Duodenal mucosa (tissue), 2 donors: ENCODE results near the gene TERT.

Source experiments
- H3K27ac ChIP-seq: one replicate; pipeline ENCODE4 v1.7.0; 2013; ENCODE audit warnings: low read depth, low read length
- H3K27me3 ChIP-seq, 2 donors: one replicate each; pipeline ENCODE4 v1.7.0; 2013; ENCODE audit warnings: low read length in 2 of 2, control low read depth in 1 of 2; ENCODE audit not compliant: insufficient read depth in 2 of 2, control insufficient read depth in 1 of 2
- H3K36me3 ChIP-seq, 2 donors: one replicate each; pipeline ENCODE4 v1.7.0; 2013; ENCODE audit warnings: low read length in 2 of 2, control low read depth in 1 of 2; ENCODE audit not compliant: insufficient read depth in 2 of 2, control insufficient read depth in 1 of 2
- H3K4me1 ChIP-seq, 2 donors: one replicate each; pipeline ENCODE4 v1.7.0; 2013; ENCODE audit warnings: low read length in 2 of 2, control low read depth in 1 of 2; ENCODE audit not compliant: insufficient read depth in 2 of 2, control insufficient read depth in 1 of 2
- H3K4me3 ChIP-seq, 2 donors: one replicate each; pipeline ENCODE4 v1.7.0; 2013; ENCODE audit warnings: low read length in 2 of 2, low read depth in 1 of 2
- H3K9ac ChIP-seq, 2 donors: one replicate each; pipeline ENCODE4 v1.7.0; 2013; ENCODE audit warnings: low read length in 2 of 2, low read depth in 1 of 2
- H3K9me3 ChIP-seq, 2 donors: one replicate each; pipeline ENCODE4 v1.7.0; 2013; ENCODE audit warnings: low read length in 2 of 2, control low read depth in 1 of 2; ENCODE audit not compliant: control insufficient read depth in 1 of 2

Gene TERT

DNA sequence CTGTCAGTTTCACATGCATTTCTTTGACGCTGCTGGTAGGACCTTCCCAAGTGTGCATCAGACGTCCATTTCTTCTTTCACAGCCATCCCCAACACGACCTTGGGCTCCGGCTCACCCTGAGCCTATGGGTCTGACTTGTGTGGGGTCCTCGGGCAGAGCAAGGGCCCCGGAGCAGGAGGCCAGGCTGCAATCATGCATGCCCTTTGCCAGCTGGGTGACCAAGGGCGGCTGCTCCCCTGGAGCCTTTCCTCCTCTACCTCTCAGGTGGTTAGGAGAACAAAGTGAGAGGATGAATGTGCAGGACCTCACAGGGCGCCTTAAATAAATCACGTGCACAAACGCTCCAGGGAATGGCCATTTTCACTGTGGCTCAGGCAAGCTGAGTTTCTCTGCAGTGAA is 33.2 kb downstream of the TERT start:
- Histone ChIP-seq H3K36me3 (no peaks in the 10 kb centered on the region), H3K27me3 (no peaks in the 10 kb centered on the region), H3K4me1 (no peaks in the 10 kb centered on the region), H3K4me3 (no peak overlapping the region), H3K27ac (no peak overlapping the region), H3K9me3 (no peaks in the 10 kb centered on the region), H3K9ac (no peak overlapping the region)

DNA sequence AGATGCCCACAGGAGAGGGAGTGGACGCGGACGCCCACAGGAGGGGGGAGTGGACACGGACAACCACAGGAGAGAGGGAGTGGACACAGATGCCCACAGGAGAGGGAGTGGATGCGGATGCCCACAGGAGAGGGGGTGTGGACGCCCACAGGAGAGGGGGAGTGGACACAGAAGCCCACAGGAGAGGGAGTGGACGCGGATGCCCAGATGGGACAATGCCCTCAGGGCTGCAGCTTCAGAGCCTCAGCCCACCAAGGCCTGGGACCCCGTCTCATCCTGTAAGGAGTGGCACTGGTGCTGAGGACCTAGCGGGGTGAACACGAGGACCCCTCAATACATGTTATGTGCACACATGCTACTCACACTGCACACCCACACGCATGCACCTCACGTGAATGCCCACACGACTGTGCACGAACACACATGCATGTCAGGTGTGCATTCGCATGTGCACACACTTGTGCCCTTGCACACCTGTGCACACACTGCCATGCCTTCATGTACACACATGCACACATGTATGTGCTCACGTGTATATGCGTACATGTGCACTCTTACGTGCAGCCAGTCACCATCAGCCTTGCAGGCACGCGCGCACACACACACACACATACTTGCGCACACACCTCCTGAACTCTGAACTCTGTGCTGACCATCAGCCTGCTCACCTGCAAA is 34.9 kb downstream of the TERT start:
- Histone ChIP-seq H3K36me3 (no peaks in the 10 kb centered on the region), H3K9me3 (no peaks in the 10 kb centered on the region), H3K4me1 (no peaks in the 10 kb centered on the region), H3K4me3 (no peak overlapping the region), H3K9ac (no peak overlapping the region), H3K27me3 (no peaks in the 10 kb centered on the region), H3K27ac (no peak overlapping the region)

DNA sequence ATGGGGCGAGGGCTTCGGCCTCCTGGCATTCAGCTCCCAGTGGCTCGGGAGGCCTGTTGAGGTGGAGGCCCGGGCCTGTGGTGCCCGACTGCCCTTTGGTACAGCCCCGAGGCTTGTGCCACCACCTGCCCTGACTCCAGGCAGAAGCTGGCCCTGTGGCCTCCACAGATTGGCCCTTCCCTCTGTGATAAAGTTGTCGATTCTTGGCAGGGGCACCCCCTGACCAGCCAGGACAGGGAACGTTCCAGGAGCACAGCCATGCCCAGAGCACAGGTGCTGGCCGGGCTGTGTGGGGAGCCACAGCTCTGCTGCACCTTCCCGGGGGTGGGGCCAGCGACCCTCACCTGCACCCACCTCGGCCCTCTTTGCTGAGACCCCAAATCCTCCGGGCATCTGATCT is 37.0 kb downstream of the TERT start:
- Histone ChIP-seq H3K9me3 (no peaks in the 10 kb centered on the region), H3K36me3 (no peaks in the 10 kb centered on the region), H3K27ac (no peak overlapping the region), H3K4me1 (no peaks in the 10 kb centered on the region), H3K4me3 (no peak overlapping the region), H3K27me3 (no peaks in the 10 kb centered on the region), H3K9ac (no peak overlapping the region)

DNA sequence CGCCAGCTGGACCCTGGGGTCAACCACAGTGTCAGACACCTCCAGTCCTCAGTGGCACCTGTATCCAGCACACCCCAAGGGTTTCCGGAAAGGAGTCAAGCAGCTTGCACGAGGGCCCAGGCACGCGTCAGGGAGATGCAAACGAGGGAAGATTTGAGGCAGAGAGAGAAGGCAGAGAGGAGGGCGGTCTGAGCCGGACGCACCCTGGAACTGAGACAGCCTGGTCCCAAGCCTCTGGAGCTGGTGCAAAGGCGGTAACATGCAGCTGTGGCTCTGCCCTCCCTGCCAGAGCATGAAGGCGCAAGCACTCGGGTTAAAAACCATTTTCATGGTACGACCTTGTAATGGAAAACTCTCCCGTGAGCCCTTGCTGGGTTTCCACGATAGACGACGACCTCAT is 37.5 kb downstream of the TERT start:
- Histone ChIP-seq H3K9ac (no peak overlapping the region), H3K27me3 (no peaks in the 10 kb centered on the region), H3K27ac (no peak overlapping the region), H3K4me3 (no peak overlapping the region), H3K4me1 (no peaks in the 10 kb centered on the region), H3K9me3 (no peaks in the 10 kb centered on the region), H3K36me3 (no peaks in the 10 kb centered on the region)

DNA sequence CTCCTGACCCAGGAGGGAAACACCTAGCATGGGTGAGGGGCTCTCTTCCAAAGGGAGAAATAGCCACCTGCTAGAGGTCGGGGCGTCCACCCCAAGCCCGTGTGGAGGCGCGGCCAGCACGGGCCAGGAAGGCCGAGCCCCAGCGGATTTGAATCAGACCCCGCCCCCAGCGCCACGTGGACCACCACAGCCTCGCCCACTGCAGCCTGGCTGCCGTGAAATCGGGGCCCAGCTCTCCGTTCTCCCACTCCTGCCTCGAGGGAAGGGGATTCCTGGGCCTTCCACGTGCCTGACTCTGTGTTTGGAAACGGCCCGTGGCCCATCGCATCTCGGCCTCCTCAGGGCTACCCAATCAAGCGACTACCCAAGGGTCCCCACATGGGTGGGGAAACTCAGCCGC is 38.1 kb downstream of the TERT start:
- Histone ChIP-seq H3K9me3 (no peaks in the 10 kb centered on the region), H3K9ac (no peak overlapping the region), H3K4me1 (peaks cover 0 to 3% of the 10 kb centered on the region in 2 donors), H3K27me3 (no peaks in the 10 kb centered on the region), H3K4me3 (no peak overlapping the region), H3K36me3 (no peaks in the 10 kb centered on the region), H3K27ac (no peak overlapping the region)

DNA sequence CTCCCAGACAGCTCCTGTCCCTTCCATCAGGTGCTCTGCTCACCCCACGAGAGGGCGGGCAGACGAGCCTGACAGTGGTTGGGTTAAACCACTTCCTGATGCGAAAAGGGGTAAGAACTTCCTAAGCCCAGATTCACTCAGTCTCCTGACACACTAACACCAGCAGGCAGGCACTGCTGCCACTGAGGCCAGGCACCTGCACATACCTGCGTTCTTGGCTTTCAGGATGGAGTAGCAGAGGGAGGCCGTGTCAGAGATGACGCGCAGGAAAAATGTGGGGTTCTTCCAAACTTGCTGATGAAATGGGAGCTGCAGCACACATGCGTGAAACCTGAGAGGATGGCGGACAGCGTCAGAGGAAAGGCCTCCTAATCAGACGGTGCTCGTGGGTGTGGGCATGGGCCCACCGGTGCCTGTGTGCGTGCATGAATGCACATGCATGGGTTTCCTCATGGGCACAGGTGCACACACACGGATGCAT is 39.7 kb downstream of the TERT start:
- Histone ChIP-seq H3K9ac (no peak overlapping the region), H3K27me3 (no peaks in the 10 kb centered on the region), H3K36me3 (no peaks in the 10 kb centered on the region), H3K9me3 (no peaks in the 10 kb centered on the region), H3K4me1 (peaks cover 7 to 17% of the 10 kb centered on the region in 2 donors), H3K4me3 (no peak overlapping the region), H3K27ac (no peak overlapping the region)

DNA sequence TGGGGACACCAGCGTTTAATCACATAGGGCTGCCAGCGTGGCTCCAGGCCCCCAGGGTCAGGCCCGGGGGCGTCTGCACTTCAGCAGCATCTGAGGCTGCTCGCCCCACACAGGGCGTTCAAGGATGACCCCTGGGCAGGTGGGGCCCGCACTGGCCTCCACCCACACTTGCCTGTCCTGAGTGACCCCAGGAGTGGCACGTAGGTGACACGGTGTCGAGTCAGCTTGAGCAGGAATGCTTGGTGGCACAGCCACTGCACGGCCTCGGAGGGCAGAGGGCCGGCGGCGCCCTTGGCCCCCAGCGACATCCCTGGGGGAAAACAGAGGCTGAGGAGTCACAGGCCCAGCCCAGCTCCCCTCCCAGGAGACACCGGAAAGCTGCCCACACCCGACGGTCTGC is 40.7 kb downstream of the TERT start:
- H3K27me3 ChIP-seq: no peaks in the 10 kb centered on the region
- H3K4me3 ChIP-seq: no peak overlapping the region
- no peaks in the 10 kb centered on the region for H3K36me3 ChIP-seq
- no peak overlapping the region for H3K9ac ChIP-seq
- H3K9me3 ChIP-seq: no peaks in the 10 kb centered on the region
- no peak overlapping the region for H3K27ac ChIP-seq
- peaks cover 7 to 18% of the 10 kb centered on the region in 2 donors for H3K4me1 ChIP-seq

DNA sequence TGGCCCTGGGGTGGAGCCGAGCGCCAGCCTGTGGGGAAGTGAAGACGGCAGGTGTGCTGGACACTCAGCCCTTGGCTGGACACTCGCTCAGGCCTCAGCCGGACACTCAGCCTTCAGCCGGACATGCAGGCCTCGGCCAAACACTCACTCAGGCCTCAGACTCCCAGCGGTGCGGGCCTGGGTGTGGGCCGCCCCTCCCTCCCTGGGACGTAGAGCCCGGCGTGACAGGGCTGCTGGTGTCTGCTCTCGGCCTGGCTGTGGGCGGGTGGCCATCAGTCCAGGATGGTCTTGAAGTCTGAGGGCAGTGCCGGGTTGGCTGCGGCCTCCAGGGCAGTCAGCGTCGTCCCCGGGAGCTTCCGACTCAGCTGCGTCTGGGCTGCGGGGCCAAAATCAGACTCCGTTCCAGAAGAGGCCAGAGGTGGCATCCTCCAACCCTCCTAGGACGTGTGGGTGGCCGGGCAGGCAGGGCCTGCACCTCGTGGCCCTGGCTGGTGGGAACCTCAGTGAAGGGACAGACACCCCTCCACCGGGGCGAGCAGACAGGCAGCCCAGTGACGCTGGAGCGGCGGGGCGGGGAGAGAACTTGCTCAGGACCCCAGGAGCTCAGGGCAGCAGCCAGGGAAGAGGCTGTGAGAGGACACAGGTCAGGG is 41.3 kb downstream of the TERT start:
- Histone ChIP-seq H3K4me3 (no peak overlapping the region), H3K4me1 (peaks cover 7 to 18% of the 10 kb centered on the region in 2 donors), H3K36me3 (no peaks in the 10 kb centered on the region), H3K27me3 (no peaks in the 10 kb centered on the region), H3K9ac (no peak overlapping the region), H3K9me3 (no peaks in the 10 kb centered on the region), H3K27ac (no peak overlapping the region)

DNA sequence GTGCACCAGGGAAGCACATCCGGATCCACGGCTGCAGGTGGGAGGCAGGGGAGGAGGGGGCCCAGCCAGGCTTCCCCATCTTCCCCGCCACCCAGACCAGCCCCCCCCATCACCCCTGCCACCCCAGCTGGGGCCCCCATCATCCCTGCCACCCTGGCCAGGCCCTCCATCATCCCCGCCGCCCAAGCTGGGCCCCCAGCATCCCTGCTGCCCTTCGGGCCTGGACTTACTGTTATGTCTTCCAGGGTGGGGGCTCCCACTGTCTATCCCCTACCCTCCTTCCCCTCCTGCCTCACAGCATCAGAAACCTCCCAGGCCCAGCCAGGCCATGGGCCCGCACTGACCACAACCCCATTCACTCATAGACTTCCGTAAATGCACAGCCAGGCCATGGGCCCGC is 42.2 kb downstream of the TERT start:
- no peaks in the 10 kb centered on the region for H3K9me3 ChIP-seq
- no peak overlapping the region for H3K27ac ChIP-seq
- H3K36me3 ChIP-seq: no peaks in the 10 kb centered on the region
- no peak overlapping the region for H3K9ac ChIP-seq
- H3K4me1 ChIP-seq: peaks cover 7 to 18% of the 10 kb centered on the region in 2 donors
- no peak overlapping the region for H3K4me3 ChIP-seq
- H3K27me3 ChIP-seq: no peaks in the 10 kb centered on the region

DNA sequence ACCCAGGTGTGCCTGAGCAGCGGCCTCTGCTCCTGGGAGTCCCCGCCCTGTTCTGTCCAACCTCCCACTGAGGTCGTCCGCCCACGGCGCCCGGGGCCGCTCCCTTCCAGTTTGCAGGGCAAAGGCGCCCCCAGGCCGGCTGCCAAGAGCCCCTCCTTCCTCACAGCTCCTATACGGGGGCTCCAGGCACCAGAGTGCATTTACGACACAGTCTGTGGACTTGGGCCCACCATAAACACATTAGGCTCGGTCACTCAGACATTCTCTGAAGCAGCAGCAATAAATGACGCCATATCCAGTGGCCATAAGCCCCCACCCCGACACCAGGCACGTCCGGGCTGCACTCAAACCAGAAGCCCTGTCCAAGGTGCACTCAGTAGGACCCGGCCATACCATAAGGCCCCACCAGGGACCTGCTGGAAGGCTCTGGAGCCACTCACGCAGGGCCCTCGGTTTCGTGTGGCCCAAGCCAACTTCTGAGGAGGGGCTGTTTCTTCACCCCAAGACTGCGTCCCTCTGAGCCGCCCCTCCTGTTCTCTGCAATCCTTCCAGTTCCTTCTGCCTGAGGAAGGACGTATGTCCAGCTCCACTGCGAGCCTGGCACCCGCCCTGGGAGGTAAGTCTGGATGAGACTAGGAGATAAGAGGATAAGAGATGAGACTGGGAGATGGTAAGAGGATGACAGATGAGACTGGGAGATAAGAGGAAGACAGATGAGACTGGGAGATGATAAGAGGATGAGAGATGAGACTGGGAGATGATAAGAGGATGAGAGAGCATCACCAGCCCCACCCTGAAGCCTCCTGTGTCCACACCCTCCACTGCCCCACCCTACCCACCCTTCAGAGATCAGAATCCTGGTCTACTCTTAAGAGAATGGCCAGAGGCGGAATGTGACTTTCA is 42.9 kb downstream of the TERT start:
- Histone ChIP-seq H3K36me3 (no peaks in the 10 kb centered on the region), H3K27me3 (peaks cover 0 to 3% of the 10 kb centered on the region in 2 donors), H3K9me3 (no peaks in the 10 kb centered on the region), H3K4me3 (no peak overlapping the region), H3K27ac (no peak overlapping the region), H3K9ac (no peak overlapping the region), H3K4me1 (peaks cover 7 to 18% of the 10 kb centered on the region in 2 donors)
